Measurements from ENCODE around the gene FAM20C. TPM values are rescaled to one million over a fixed set of nuclear protein-coding genes. Genes with fewer than 3 reads are reported as not detected.

Gene FAM20C
- total RNA-seq, 4 donors from 2014 or later = 43.0 to 112 (median 44.0) TPM

- H3K9me3 ChIP-seq = no peaks in the 10 kb centered on the region
- H3K27me3 ChIP-seq = no peaks in the 10 kb centered on the region
- H3K36me3 ChIP-seq = no peaks in the 10 kb centered on the region
- WGBS, 2 donors = 67 to 84% methylated on average over 22 to 27 of the region's 27 CpGs
- DNase-seq (ENCODE audit: low spot score in 2 of 2) = no peak
- TF ChIP-seq POLR2A (IDR thresholded peaks at IDR 0.05) (no peak), EP300 (IDR thresholded peaks at IDR 0.05) (no peak), CTCF (IDR thresholded peaks at IDR 0.05) (no peak)
- no peak overlapping the region for H3K4me3 ChIP-seq
- H3K27ac ChIP-seq = no peak overlapping the region
- peaks cover 0 to 6% (median 0%) of the 10 kb centered on the region in 4 donors for H3K4me1 ChIP-seq
Measured at GRCh38 chr7:171364-171904, 20.9 kb upstream of the FAM20C start.

- TF ChIP-seq POLR2A (IDR thresholded peaks at IDR 0.05) (no peak), CTCF (IDR thresholded peaks at IDR 0.05) (no peak), EP300 (IDR thresholded peaks at IDR 0.05) (no peak)
- no peak for DNase-seq (ENCODE audit: low spot score in 2 of 2)
- no peaks in the 10 kb centered on the region for H3K36me3 ChIP-seq
- H3K27ac ChIP-seq = no peak overlapping the region
- no peaks in the 10 kb centered on the region for H3K4me1 ChIP-seq
- H3K27me3 ChIP-seq = no peaks in the 10 kb centered on the region
- 88 to 89% methylated on average over 16 of the region's 16 CpGs for WGBS, 2 donors
- H3K9me3 ChIP-seq = no peaks in the 10 kb centered on the region
- no peak overlapping the region for H3K4me3 ChIP-seq
Measured at GRCh38 chr7:171912-172515, 20.4 kb upstream of the FAM20C start.

GRCh38 chr7:173209-173918 lies 19.0 kb upstream of the FAM20C start:
- Histone ChIP-seq H3K9me3 (no peaks in the 10 kb centered on the region), H3K36me3 (no peaks in the 10 kb centered on the region), H3K27ac (no peak overlapping the region), H3K4me1 (no peaks in the 10 kb centered on the region), H3K27me3 (no peaks in the 10 kb centered on the region), H3K4me3 (no peak overlapping the region)
- WGBS, 2 donors = 55 to 63% methylated on average over 24 to 26 of the region's 29 CpGs
- no peak for DNase-seq (ENCODE audit: low spot score in 2 of 2)
- TF ChIP-seq POLR2A (IDR thresholded peaks at IDR 0.05) (no peak), EP300 (IDR thresholded peaks at IDR 0.05) (no peak), CTCF (IDR thresholded peaks at IDR 0.05) (no peak)

- Histone ChIP-seq H3K27ac (no peak overlapping the region), H3K4me3 (no peak overlapping the region), H3K27me3 (no peaks in the 10 kb centered on the region), H3K4me1 (no peaks in the 10 kb centered on the region), H3K36me3 (no peaks in the 10 kb centered on the region), H3K9me3 (no peaks in the 10 kb centered on the region)
- TF ChIP-seq EP300 (IDR thresholded peaks at IDR 0.05) (no peak), CTCF (IDR thresholded peaks at IDR 0.05) (no peak)
- no peak for DNase-seq (ENCODE audit: low spot score in 2 of 2)
- WGBS, 2 donors = 77 to 81% methylated on average over 2 of the region's 2 CpGs
Measured at GRCh38 chr7:174716-175115, 17.7 kb upstream of the FAM20C start.

GRCh38 chr7:175955-176354 lies 16.4 kb upstream of the FAM20C start:
- DNase-seq (ENCODE audit: low spot score in 2 of 2) = no peak
- WGBS, 2 donors = 86 to 97% methylated on average over 11 of the region's 11 CpGs
- Histone ChIP-seq H3K4me3 (no peak overlapping the region), H3K4me1 (no peaks in the 10 kb centered on the region), H3K36me3 (no peaks in the 10 kb centered on the region), H3K27ac (no peak overlapping the region), H3K27me3 (no peaks in the 10 kb centered on the region), H3K9me3 (no peaks in the 10 kb centered on the region)
- TF ChIP-seq POLR2A (IDR thresholded peaks at IDR 0.05) (no peak), EP300 (IDR thresholded peaks at IDR 0.05) (no peak), CTCF (IDR thresholded peaks at IDR 0.05) (no peak)
